A549 treated with Hydrocortisone at 1 μM for 4 hours (cell line): ENCODE results near the gene SEC14L6. TPM values are rescaled to one million over a fixed set of nuclear protein-coding genes. Genes with fewer than 3 reads are reported as not detected.

Experiments used
- total RNA-seq: library from RNA; stranded (reverse); fragments of 200-300 nt; extraction: Qiagen RNA extraction; gene quantifications from 5 replicates; pipeline ENCODE4 v1.2.3, GENCODE V29; 2022

SEC14L6 gene
- total RNA-seq = not detected in 5 replicates

DNA sequence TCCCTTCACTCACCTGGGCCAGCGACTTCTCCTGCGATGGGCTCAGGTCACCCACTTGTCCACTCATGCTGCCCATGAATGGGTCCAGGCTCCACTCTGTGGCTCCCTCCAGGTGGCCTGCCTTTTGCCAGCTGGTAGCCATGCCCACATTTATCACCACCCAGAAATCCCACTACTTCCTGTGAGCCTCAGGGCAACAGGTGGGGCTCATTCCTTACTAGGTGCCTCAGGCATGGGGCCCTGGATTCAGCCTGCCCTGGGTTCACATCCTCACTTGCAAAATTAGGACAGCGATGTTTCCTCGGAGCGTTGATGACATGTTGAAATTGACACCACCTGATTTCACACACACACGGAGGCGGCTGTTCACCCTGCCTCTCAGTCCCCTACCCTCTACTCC is at the start of gene SEC14L6:
TSS of gene SEC14L6 (minus strand) at position 126 of the 400 bp plus-strand sequence. CDS start at position 67, 59 bp downstream.

GRCh38 chr22:30591588-30592359 is 45.2 kb upstream of the SEC14L6 start, which contains the start of gene PES1:
TSS of gene PES1 (minus strand) at chr22:30591910. CDS start at chr22:30591833, 77 bp downstream.

GRCh38 chr22:30574095-30574981 is 27.8 kb upstream of the SEC14L6 start, which contains the start of gene GAL3ST1:
TSS of gene GAL3ST1 (minus strand) at chr22:30574665. CDS start at chr22:30557392, 17,273 bp downstream.

Other genes with a start within 250 kb of the SEC14L6 start
- gene TBC1D10A, start 219.8 kb downstream of the SEC14L6 start, total RNA-seq = 9.4 to 10.5 TPM (median 9.5 TPM) in 5 replicates
- 45.7 to 67.7 TPM (median 60.8 TPM) in 5 replicates for gene SF3A1, start 189.8 kb downstream of the SEC14L6 start, total RNA-seq
- 2.1 to 3.3 TPM (median 2.8 TPM) in 5 replicates for gene CCDC157, start 189.7 kb downstream of the SEC14L6 start, total RNA-seq
- gene RNF215, start 159.3 kb downstream of the SEC14L6 start, total RNA-seq = 19.7 to 22.8 TPM (median 22.0 TPM) in 5 replicates
- 68.1 to 117 TPM (median 87.0 TPM) in 5 replicates for gene SEC14L2, start 149.7 kb downstream of the SEC14L6 start, total RNA-seq
- gene MTFP1, start 121.0 kb downstream of the SEC14L6 start, total RNA-seq = 65.8 to 72.6 TPM (median 68.0 TPM) in 5 replicates
- 0.05 TPM in 1 of 5 replicates, not detected in the others for gene SEC14L3, start 74.7 kb downstream of the SEC14L6 start, total RNA-seq
- 4.4 to 6.6 TPM (median 5.9 TPM) in 5 replicates for gene SEC14L4, start 41.0 kb downstream of the SEC14L6 start, total RNA-seq
- gene GAL3ST1, start 27.9 kb upstream of the SEC14L6 start, total RNA-seq = 7.8 to 11.6 TPM (median 10.9 TPM) in 5 replicates
- 100 to 126 TPM (median 108 TPM) in 5 replicates for gene PES1, start 45.2 kb upstream of the SEC14L6 start, total RNA-seq
- 4.2 to 7.4 TPM (median 5.8 TPM) in 5 replicates for gene TCN2, start 60.4 kb upstream of the SEC14L6 start, total RNA-seq
- 6.3 to 7.2 TPM (median 6.4 TPM) in 5 replicates for gene SLC35E4, start 89.0 kb upstream of the SEC14L6 start, total RNA-seq
- gene DUSP18, start 121.1 kb upstream of the SEC14L6 start, total RNA-seq = 3.9 to 5.9 TPM (median 5.5 TPM) in 5 replicates
- gene OSBP2, start 148.1 kb upstream of the SEC14L6 start, total RNA-seq = 8.3 to 11.0 TPM (median 9.8 TPM) in 5 replicates